HG02678 (cell line): ENCODE measurements around the gene MLC1.

Source experiments
- ATAC-seq: cut with Tn5 transposase; IDR thresholded peaks from one replicate; pipeline ENCODE4 v1.9.1; 2021; ENCODE audit warnings: mild to moderate bottlenecking, moderate library complexity; ENCODE audit not compliant: unreplicated experiment

Gene MLC1

GRCh38 chr22:50085211-50085972 is at the start of gene MLC1:
Gene MLC1 (minus strand): TSS chr22:50085426. CDS start chr22:50084902, 524 bp downstream.
- no peak for ATAC-seq

- no peak for ATAC-seq
These were observed 49.3 kb upstream of the MLC1 start for GRCh38 chr22:50134481-50134880.

GRCh38 chr22:50131894-50132293 is 46.7 kb upstream of the MLC1 start:
- no peak for ATAC-seq

- ATAC-seq, result no peak
These were observed 44.0 kb upstream of the MLC1 start for GRCh38 chr22:50129121-50129736.

GRCh38 chr22:50125029-50125428 is 39.8 kb upstream of the MLC1 start:
- ATAC-seq, result no peak

- no peak for ATAC-seq
These were observed 37.9 kb upstream of the MLC1 start for GRCh38 chr22:50123119-50123518.

- ATAC-seq, result no peak
These were observed 36.0 kb upstream of the MLC1 start for GRCh38 chr22:50121202-50121740.

GRCh38 chr22:50119768-50120251 is 34.6 kb upstream of the MLC1 start:
- ATAC-seq, result no peak

GRCh38 chr22:50119169-50119767 is 34.0 kb upstream of the MLC1 start:
- no peak for ATAC-seq

- no peak for ATAC-seq
These were observed 33.4 kb upstream of the MLC1 start for GRCh38 chr22:50118557-50119168.

GRCh38 chr22:50118129-50118528 is 32.9 kb upstream of the MLC1 start:
- ATAC-seq, result no peak

GRCh38 chr22:50117168-50117762 is 32.0 kb upstream of the MLC1 start:
- no peak for ATAC-seq

GRCh38 chr22:50115693-50116092 is 30.5 kb upstream of the MLC1 start:
- no peak for ATAC-seq

- no peak for ATAC-seq
These were observed 29.2 kb upstream of the MLC1 start for GRCh38 chr22:50114221-50115021.

GRCh38 chr22:50112151-50113118 is 27.2 kb upstream of the MLC1 start:
- no peak for ATAC-seq

GRCh38 chr22:50111056-50111455 is 25.8 kb upstream of the MLC1 start:
- ATAC-seq, result no peak

- ATAC-seq, result no peak
These were observed 22.3 kb upstream of the MLC1 start for GRCh38 chr22:50107529-50107928.

- ATAC-seq, result no peak
These were observed 20.2 kb upstream of the MLC1 start for GRCh38 chr22:50105208-50106100.
